Measurements from ENCODE around the gene TAC4.

The TAC4 gene

DNA sequence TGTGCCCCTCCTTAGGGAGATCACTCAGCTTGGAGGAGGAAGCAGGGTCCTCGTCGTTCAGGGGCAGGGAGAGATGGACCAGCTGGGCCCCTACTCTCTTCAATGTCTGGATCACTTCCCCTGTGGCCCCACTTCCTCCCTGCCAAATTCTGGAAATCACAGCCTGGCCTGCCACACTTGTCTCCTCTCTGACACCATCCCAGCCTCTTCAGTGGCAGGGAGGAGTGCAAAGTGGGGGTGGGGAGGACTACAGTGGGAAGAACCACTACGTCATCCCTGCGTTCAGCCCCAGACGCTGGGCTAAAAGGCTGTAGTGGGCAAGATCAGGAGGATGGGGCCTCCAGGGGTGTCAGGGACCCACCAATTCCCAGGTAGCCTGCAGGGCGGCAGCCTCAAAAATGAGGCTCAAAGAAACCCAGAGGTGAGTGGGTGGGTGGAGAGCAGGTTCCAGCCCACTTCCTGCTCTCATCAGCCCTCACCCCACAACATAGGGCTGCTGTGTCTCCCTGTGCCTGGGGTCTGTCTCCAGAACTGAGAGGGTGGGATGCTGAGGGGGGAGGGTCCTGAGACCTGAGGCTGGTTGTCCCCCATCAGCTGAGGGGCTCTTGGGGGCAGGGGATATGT is 25.0 kb upstream of the TAC4 start:
- no peak overlapping the region for H3K27ac ChIP-seq
- TF ChIP-seq ZFX (IDR thresholded peaks at IDR 0.05; ENCODE audit: borderline replicate concordance) (no peak), CTCF (IDR thresholded peaks at IDR 0.05) (no peak)

DNA sequence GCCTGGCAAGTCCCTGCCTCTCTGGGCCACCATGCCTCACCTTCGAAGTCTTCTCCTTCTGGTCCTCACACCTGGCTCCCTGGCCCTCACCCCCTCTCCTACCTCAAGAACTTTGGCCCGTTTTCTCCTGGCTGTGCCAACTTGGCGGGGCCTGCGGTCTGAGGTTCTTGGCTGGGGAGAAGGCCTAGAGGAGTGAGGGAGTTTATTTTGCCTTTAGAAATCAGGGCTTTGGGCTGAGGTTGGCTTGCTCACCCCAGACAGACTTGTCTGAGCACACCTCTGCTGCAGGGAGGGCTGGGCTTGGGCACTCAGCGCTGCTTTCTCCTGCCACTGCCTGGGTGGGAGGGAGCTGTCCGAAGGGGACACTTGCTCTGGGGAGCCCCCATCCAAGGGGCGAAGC is 23.3 kb upstream of the TAC4 start:
- TF ChIP-seq CTCF (IDR thresholded peaks at IDR 0.05), result no peak
- no peak for TF ChIP-seq ZFX (IDR thresholded peaks at IDR 0.05; ENCODE audit: borderline replicate concordance)
- H3K27ac ChIP-seq, result no peak overlapping the region

DNA sequence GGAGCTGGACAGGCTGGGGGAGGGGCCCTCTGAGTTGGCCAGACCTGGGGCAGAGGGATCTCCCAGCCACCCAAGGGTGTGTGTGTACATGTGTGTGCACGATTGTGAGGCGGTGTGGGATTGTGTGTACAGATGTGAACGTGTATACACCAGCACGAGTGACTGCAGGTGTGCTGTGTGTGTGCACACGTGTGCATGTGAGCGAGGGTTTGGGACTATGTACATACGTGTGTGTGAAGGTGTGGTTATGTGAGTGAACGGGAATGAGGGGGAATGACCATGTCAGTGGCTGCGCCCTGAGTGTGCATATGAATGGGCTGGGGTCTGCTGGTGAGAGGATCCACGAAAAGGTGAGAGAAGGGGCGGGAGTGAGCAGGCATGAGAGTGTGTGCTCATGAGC is 22.4 kb upstream of the TAC4 start:
- H3K27ac ChIP-seq, result no peak overlapping the region
- TF ChIP-seq CTCF (IDR thresholded peaks at IDR 0.05), result no peak
- TF ChIP-seq ZFX (IDR thresholded peaks at IDR 0.05; ENCODE audit: borderline replicate concordance), result no peak

GRCh38 chr17:49869038-49869374 is 21.1 kb upstream of the TAC4 start:
- no peak overlapping the region for H3K27ac ChIP-seq
- TF ChIP-seq CTCF (IDR thresholded peaks at IDR 0.05) (no peak), ZFX (IDR thresholded peaks at IDR 0.05; ENCODE audit: borderline replicate concordance) (no peak)

DNA sequence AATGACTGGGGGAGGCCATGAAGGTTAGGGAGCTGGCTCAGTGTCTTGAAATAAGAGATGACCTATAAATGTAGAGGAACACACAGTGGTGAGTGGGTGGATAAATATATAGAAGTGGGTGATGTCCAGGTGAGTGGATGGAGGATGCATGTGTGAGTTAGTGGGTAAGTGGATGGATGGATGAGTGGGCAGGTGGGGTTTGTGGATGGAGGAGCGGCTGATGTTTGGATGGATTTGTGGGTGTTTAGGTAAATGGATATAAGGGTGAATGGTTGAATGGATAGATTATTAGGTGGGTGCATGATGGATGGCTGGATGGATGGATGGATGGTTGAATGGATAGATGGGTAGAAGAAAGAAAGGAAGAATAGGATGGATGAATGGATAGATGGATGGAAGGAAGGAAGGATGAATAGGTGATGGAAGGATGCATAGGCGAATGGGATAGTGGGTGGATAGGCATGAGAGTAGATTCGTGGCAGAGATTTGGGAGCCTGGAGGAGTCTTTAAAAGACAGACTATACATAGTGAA is 19.1 kb upstream of the TAC4 start:
- no peak overlapping the region for H3K27ac ChIP-seq
- TF ChIP-seq CTCF (IDR thresholded peaks at IDR 0.05), result no peak
- TF ChIP-seq ZFX (IDR thresholded peaks at IDR 0.05; ENCODE audit: borderline replicate concordance), result no peak

DNA sequence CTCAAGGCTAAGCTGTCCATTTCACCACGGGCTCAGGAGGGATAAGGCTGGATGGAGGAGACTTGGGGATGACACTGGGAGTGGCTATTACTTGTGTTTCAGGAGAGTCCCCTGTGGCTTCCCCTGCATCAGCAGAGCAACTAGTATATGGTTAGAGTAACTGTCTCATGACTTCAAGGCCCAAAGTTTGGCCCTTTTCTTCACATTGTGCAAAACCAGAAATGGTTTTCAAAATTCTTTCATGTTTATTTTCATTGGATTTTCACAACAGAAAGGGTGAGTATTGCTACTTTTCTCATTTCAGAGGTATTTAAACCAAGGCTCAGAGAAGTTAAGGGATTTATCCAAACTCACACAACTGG is 18.1 kb upstream of the TAC4 start:
- H3K27ac ChIP-seq, result no peak overlapping the region
- no peak for TF ChIP-seq ZFX (IDR thresholded peaks at IDR 0.05; ENCODE audit: borderline replicate concordance)
- no peak for TF ChIP-seq CTCF (IDR thresholded peaks at IDR 0.05)

DNA sequence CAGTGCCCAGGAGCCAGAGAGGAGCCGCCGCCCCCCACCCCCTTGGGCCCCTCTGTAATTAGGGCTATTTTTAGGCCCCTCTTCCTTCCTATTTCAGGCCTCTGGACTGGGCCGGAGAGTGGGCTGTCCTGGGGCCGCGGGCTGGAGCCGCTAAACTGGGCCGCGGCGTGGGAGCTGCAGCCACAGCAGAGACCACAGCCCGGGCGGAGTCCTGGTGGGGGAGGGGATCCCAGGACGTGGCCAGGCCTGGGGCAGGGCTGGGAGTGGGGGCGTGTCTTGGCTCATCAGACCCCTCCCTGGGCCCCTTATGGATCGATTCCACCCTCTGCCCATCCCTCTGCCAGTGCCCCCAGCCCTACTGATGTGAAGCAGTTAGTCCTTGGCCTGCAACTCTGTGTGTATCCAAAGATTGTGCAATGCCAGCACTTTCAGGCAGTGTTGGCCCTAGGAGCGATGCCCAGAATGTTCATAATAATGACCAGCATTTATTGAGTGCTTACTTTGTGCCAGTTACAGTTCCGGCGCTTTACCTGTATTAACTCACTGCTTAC is 15.0 kb upstream of the TAC4 start:
- TF ChIP-seq ZFX (IDR thresholded peaks at IDR 0.05; ENCODE audit: borderline replicate concordance) (no peak), CTCF (IDR thresholded peaks at IDR 0.05) (no peak)
- H3K27ac ChIP-seq, result no peak overlapping the region
